HG03139 (cell line): ENCODE results near the gene GRID1.

Experiments
- ATAC-seq: cut with Tn5 transposase; IDR thresholded peaks from one replicate; pipeline ENCODE4 v1.9.1; 2021; ENCODE audit not compliant: unreplicated experiment

GRID1 gene

GRCh38 chr10:86295791-86296190 lies 70.8 kb downstream of the GRID1 start:
- no peak for ATAC-seq

GRCh38 chr10:86295351-86295750 lies 71.2 kb downstream of the GRID1 start:
- no peak for ATAC-seq

GRCh38 chr10:86294346-86295265 lies 72.0 kb downstream of the GRID1 start:
- no peak for ATAC-seq

- no peak for ATAC-seq
Measured at GRCh38 chr10:86293396-86293791, 73.2 kb downstream of the GRID1 start.

GRCh38 chr10:86292462-86293395 lies 73.9 kb downstream of the GRID1 start:
- no peak for ATAC-seq

GRCh38 chr10:86291616-86292340 lies 74.8 kb downstream of the GRID1 start:
- no peak for ATAC-seq

GRCh38 chr10:86290933-86291615 lies 75.5 kb downstream of the GRID1 start:
- no peak for ATAC-seq

- ATAC-seq: no peak
Measured at GRCh38 chr10:86289577-86289868, 77.1 kb downstream of the GRID1 start.

GRCh38 chr10:86288695-86289576 lies 77.7 kb downstream of the GRID1 start:
- no peak for ATAC-seq

GRCh38 chr10:86287966-86288579 lies 78.5 kb downstream of the GRID1 start:
- no peak for ATAC-seq

- ATAC-seq: no peak
Measured at GRCh38 chr10:86287110-86287793, 79.3 kb downstream of the GRID1 start.

- no peak for ATAC-seq
Measured at GRCh38 chr10:86286236-86287109, 80.1 kb downstream of the GRID1 start.

- ATAC-seq: no peak
Measured at GRCh38 chr10:86285136-86285790, 81.3 kb downstream of the GRID1 start.

GRCh38 chr10:86284355-86285105 lies 82.1 kb downstream of the GRID1 start:
- no peak for ATAC-seq

GRCh38 chr10:86283466-86284287 lies 82.9 kb downstream of the GRID1 start:
- no peak for ATAC-seq
